ENCODE data around the gene PRDM2. TPM values are rescaled to one million over a fixed set of nuclear protein-coding genes. Genes with fewer than 3 reads are reported as not detected.
A peak's percentile ranks its signal among the peaks of the same experiment; 100 is the strongest.
"Not testable (repeated sequence)": the region's sequence is repeated elsewhere in the genome, so short reads cannot be mapped to it uniquely, and the experiment has no call there.

Gene PRDM2, protein sequence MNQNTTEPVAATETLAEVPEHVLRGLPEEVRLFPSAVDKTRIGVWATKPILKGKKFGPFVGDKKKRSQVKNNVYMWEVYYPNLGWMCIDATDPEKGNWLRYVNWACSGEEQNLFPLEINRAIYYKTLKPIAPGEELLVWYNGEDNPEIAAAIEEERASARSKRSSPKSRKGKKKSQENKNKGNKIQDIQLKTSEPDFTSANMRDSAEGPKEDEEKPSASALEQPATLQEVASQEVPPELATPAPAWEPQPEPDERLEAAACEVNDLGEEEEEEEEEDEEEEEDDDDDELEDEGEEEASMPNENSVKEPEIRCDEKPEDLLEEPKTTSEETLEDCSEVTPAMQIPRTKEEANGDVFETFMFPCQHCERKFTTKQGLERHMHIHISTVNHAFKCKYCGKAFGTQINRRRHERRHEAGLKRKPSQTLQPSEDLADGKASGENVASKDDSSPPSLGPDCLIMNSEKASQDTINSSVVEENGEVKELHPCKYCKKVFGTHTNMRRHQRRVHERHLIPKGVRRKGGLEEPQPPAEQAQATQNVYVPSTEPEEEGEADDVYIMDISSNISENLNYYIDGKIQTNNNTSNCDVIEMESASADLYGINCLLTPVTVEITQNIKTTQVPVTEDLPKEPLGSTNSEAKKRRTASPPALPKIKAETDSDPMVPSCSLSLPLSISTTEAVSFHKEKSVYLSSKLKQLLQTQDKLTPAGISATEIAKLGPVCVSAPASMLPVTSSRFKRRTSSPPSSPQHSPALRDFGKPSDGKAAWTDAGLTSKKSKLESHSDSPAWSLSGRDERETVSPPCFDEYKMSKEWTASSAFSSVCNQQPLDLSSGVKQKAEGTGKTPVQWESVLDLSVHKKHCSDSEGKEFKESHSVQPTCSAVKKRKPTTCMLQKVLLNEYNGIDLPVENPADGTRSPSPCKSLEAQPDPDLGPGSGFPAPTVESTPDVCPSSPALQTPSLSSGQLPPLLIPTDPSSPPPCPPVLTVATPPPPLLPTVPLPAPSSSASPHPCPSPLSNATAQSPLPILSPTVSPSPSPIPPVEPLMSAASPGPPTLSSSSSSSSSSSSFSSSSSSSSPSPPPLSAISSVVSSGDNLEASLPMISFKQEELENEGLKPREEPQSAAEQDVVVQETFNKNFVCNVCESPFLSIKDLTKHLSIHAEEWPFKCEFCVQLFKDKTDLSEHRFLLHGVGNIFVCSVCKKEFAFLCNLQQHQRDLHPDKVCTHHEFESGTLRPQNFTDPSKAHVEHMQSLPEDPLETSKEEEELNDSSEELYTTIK (N-terminal part only)
- 43.3 TPM for polyA plus RNA-seq (ENCODE audit: insufficient read length)
- long read RNA-seq, donor 1, partial matches to known transcripts = 6 of 7 reads
- long read RNA-seq, donor 1, other reads (novel, unspliced or antisense) = 0 of 7 reads
- long read RNA-seq, donor 2, partial matches to known transcripts = 9 of 9 reads
- long read RNA-seq, donor 2, other reads (novel, unspliced or antisense) = 0 of 9 reads
- long read RNA-seq, donor 3, partial matches to known transcripts = 8 of 8 reads
- long read RNA-seq, donor 3, other reads (novel, unspliced or antisense) = 0 of 8 reads
- long read RNA-seq, donor 4 = 0 reads
- long read RNA-seq, donor 5, partial matches to known transcripts = 0 of 1 reads
- long read RNA-seq, donor 5, other reads (novel, unspliced or antisense) = 0 of 1 reads
- long read RNA-seq, donor 6 = 0 reads
- long read RNA-seq, donor 7, partial matches to known transcripts = 14 of 15 reads
- long read RNA-seq, donor 7, other reads (novel, unspliced or antisense) = 0 of 15 reads
- long read RNA-seq, donor 8 = 0 reads

DNA sequence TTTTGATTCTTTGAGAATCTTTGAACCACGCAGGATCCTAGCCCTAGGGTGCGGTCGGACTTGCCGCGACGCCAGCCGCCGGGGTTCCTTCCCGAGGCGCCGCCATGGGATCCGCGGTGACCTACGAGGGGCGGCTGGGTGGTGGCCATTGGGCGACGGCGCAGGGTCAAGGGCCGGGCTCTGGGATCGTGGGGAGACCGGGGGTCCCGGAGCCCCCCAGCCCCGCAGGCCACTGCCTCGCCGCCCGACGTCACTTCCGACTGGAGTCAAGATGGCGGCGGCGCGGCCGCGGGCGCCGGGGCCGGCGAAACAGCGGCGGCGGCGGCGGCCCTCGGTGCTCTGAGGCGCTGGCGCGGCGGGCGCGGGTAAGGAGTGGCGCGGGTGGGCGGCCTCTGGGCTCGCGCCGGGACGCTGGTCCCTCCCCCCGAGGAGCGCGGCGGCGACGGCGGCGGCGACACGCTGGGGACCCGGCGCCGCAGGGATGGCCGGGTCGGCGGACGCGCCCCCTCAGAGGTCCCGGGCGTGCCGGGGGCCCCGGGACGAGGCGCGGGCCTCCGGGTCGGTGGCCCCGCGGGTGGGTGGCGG is at the start of gene PRDM2:
PRDM2 (plus strand) TSS at position 253 of the 585 bp plus-strand sequence. CDS start 15,418 bp downstream, outside the sequence.
- peak; percentile 47 for DNase-seq

DNA sequence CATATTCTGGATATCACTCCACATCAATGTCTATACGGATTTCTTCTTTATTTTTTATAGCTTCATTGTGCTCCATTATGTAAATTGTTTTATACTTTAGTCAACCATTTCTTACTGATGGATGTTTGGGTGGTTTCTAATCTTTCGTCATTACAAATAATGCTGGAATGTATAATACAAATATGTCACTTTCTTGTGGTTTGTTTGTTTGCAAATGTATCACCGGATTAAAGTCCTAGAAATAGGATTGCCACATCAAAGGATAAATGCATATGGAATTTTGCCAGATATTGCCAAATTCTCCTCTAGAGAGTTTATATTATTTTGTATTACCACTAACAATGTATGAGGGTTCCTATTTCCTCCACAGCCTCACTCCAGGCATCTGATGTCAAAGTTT is 48.7 kb upstream of the PRDM2 start:
- no peak for DNase-seq

DNA sequence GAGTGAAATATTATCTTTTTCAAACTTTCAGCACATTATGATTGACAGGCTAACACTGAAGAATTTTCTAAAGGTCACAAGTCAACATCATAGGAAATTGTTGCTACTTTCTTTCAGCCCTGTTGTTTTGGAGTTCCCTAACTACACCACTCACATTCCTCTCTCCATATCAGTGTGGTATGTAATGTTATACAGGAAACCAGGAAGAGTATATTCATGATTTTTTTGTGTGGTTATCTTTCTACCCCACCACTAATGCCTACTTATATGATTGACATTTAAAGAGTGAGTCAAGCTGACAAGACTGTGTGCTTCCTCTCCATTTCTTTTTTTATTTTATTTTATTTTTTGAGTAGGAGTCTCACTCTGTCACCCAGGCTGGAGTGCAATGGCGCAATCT is 47.8 kb upstream of the PRDM2 start:
- no peak for DNase-seq

DNA sequence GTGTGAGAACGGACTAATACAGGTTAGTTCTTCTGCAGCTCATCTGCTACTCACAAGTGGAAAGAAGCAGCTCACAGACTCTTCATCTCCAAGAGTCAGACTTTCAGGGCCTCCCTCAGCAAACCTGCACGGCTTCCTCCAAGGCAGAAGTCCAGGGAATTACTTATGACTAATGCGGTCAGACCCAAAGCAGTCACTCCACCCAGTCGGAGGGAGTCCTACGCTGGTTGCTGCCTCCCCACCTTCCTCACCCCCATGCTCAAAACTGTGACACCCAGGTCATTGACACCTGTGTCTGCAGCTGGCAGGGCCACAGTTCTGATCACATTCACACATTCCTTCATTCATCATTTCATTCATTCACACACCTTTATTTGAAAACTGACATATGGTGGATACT is 38.4 kb upstream of the PRDM2 start:
- DNase-seq = no peak

DNA sequence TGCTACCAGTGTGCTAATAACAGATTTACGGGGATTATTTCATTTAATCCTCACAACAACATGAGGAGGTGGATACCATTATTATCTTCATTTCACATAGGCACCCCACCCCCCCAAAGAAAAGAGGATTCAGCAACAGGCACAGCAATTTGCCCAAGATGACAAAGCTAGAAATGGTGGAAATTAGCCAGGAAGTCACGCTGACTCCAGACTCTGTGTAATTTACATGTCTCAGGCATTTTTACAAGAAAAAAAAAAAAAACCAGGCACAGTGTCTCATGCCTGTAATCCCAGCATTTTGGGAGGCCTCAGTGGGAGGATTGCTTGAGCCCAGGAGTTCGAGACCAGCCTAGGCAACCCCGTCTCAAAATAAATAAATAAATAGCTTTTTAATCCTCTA is 37.5 kb upstream of the PRDM2 start:
- DNase-seq = peak; percentile 7

DNA sequence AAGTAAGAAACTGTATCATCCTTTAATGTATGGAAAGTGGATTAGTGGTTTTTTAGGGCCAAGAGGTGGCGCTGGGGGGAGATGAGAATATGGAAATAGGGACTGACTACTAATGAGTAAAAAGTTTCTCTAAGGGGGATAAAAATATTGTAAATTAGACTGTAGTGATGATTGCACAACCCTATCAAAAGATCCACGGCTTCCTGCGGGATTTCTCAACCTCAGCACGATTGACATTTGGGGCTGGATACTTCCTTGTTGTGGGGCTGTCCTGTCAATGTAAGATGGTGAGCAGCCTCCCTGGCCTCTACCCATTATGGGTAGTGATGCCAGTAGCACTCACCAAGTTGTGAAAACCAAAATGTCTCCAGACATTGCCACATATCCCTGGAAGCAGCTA is 36.0 kb upstream of the PRDM2 start:
- DNase-seq = no peak

DNA sequence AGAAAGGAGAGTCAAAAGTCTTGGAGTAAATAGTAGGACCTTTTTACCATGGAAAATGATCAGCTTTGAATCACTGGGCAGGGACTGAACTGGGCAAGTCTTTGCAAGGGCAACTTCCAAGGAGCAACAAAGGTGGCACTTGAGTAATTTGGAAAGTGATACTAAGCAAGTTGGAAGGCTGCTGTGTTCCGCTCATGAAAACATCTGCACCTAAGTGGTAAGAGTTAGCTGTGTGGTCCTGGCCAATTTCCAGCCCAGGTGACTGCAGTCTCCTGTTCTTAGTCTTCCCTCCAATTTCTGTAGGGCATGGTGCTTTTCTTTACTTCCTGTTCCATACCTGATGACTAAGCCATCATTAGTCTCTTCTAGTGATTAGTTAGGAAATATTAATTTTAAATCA is 35.5 kb upstream of the PRDM2 start:
- no peak for DNase-seq

DNA sequence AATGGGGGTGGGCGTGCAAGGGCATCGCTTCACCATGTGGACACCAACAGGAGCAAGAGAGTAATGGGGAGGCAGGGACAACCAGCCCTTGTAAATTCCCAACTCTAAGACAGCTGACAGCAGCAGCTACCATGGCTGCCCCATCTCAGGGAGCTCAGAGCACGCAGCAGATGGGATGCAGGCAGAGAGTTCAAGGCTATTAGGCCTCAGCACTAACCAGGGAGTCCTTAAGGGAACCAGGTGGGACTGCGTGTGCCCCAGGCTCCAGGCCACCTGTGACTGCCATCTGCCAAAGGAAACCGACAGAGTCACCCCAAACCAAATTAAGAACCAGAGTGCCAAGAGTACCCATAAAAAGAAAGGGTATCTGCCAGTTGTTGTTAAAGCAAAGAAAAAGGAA is 33.7 kb upstream of the PRDM2 start:
- no peak for DNase-seq

DNA sequence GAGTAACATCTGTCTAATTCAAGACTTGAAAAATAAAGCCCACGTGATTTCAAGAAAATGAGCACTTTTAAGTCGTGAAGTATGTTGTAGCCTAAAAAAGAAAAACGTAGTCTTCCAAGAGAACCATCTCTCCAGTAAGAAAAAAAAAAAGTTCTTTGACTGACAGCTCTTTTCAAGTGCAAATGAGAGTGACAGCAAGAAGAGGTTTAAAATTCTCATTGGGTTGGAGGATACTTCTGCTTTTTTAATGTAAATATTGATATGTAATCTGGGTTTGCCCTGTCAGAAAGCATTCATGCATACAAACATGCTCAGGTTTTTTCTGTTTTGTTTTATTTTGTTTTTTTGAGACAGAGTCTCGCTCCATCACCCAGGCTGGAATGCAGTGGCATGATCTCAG is 32.3 kb upstream of the PRDM2 start:
- no peak for DNase-seq

DNA sequence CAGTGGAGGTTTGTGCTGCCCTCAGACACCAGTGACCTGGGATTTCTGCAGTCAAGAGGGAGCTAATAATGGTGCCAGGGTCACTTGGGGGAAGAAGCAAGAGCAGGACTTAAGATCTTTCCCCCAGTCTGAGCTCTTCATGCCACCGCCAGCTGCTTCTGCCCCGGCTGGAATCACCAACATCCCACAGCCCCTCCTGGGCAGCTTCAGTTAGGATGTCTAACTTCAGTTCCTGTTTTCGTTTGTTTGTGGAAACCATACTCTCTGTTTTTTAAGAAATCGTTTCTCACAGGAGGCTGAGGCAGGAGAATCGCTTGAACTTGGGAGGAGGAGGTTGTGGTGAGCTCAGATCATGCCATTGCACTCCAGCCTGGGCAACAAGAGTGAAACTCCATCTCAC is 25.6 kb upstream of the PRDM2 start:
- no peak for DNase-seq

DNA sequence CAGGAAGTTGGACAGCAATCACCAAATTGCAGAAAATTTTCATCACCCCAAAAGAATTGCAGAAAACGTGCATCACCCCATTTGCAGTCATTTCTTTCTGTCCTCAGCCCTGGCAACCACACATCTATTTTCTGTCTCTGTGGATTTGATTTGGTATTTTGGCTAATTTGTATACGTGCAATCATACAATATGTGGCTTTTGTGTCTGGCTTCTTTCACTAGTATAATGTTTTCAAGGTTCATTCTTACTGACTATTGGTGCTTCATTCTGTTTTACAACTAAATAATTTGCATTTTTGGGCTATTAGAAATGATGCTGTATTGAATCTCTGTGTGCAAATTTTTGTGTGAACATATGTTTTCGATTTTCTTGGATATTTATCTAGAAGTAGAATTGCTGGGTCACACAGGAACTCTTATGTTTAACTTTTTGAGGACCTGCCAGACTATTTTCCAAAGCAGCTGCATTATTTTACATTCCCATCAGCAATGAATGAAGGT is 24.8 kb upstream of the PRDM2 start:
- no peak for DNase-seq

DNA sequence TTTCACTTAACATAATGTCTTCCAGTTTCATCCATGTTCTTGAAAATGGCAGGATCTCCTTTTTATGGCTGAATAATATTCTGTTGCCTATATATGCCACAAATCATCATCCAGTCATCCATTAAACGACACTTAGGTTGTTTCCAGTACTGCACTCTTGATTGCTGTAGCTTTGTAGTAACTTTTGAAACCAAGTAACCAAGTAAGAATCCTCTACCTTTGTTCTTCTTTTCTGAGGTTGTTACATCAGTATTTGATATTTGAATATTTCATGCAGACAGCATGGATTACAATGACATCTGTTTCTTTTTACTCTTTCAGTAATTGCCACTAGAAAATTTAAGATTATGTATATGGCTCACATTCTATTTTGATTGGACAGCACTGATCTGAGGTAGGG is 22.1 kb upstream of the PRDM2 start:
- no peak for DNase-seq

DNA sequence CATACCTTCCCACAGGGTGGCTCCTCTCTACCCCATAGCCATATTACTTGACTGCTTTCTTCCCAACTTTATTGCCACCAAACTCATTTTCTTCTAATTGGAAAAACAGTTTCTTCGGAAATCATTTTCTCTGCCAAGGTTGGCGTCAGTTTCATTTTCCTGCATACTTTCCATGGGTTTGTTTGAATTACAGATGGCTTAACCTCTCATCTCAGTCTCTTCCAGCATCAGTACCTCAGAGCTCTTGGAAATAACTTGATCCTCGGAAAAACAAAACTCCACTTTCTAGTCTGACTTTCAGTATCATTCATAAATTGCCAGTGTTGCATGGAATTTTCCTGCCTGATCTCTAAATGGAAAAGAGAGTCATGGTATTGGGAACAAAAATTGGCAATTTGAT is 20.3 kb upstream of the PRDM2 start:
- no peak for DNase-seq

DNA sequence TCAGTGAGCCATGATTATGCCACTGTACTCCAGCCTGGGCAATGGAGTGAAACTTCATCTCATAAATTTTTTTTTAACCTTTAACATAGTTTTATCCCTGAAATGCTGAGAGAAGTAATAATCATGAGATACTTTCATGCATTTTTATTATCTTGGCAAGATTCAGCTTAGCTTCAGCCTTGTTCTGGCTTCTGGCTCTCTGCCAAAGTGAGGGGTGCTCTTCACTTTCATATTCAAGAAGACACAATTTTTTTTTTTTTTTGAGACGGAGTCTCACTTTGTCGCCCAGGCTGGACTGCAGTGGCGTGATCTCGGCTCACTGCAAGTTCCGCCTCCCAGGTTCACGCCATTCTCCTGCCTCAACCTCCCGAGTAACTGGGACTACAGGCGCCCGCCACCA is 19.4 kb upstream of the PRDM2 start:
- DNase-seq = not testable (repeated sequence)

DNA sequence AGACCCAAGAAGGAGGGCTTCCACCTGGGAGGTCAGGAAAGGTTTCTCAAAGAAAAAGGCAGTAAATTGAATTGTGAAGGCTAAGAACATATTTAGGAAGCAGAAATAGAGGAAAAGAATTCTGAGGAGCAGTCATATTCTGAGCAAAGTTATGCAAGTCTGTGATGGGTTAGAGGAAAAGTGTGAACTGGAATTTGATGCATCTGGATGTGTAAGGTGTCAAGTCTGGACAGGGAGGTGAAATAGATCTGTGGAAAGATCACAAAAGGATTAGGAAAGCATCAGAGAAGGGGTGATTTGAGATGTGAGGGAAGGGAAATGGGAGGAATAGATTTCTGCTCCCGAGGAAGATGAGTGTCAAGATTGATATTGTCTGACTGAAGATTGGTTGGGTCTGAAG is 18.1 kb upstream of the PRDM2 start:
- DNase-seq = no peak

DNA sequence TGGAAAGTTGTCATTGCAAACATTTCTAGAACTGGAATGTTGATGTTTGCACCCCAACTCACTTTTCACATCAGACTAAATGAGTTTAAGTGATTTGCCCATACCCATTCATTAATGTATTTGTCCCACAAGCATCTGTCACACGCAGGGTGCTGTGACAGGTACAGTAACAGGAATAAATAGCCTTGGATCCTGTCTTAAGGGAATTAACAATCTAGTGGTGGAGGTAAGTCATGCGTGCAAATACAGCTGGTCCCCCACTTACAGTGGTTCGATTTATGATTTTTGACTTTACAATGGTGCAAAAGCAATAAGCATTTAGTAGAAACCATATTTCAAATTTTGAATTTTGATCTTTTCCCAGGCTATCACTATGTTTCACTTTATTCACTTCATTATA is 17.5 kb upstream of the PRDM2 start:
- no peak for DNase-seq

DNA sequence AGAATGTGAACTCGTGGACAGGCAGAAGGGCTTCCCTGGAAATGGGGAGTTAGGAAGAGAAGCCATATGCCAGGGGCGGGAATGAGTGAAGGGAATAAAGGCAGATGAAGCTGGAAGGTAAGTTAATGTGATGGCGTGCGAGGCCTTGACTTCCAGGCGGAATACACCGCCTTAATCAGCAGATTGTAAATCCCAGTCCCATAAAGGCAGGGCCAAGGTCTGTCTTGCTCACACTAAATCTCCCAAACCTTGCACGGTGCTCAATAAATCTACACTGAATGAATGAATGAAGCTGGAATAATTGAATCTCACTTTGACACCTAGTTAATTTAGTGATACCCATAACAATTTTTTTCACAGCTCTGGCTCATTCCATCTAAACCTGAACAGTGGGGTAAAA is 16.8 kb upstream of the PRDM2 start:
- DNase-seq = no peak

DNA sequence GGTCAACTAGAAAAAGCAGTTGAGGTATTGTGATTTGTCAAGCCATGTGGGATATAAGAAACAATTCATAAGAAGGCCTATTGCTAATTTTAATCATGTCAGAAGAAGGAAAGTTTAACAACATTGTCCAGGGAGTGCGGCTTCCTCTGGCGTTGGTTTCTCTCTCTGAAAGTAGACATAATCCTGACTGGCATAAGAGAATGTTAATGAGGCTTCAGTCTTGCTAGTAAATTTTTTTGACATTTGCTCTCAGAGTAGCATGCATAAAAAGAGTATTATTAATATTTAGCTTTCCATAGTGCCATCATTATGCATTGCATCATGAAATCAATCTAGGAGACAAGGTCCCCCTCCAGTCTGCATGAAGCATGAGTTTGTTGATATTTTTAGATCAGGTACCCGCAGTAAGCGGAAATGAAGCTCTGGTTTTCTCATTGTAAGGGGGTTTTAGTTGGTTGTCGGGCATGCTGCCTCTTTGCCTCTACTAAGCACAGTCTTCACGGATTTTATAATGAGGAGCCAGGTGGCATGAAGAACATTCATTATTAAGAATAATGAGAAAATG is 12.8 kb upstream of the PRDM2 start:
- DNase-seq = no peak

DNA sequence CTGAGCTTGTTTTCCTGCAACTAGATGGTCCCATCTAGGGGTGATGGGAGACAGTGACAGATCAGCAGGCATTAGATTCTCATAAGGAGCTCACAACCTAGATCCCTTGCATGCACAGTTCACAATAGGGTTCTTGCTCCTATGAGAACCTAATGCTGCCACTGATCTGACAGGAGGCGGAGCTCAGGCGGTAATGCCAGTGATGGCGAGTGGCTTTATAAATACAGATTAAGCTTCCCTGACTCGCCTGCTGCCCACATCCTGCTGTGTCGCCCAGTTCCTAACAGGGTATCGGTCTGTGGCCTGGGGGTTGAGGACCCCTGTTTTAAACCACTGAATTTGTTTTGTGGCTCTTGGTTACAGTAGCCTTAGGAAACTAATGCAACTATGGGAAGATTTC is 6.9 kb upstream of the PRDM2 start:
- DNase-seq = not testable (repeated sequence)

All from left kidney (tissue), 8 donors.